GM12874 (cell line): ENCODE results near the gene NUDT7.

Experiments used
- CTCF ChIP-seq: IDR thresholded peaks from 2 replicates; pipeline ENCODE4 v1.5.1; 2011; ENCODE audit warnings: low read depth, mild to moderate bottlenecking, control low read depth, low read length, moderate library complexity; ENCODE audit not compliant: insufficient read depth

NUDT7 gene

DNA sequence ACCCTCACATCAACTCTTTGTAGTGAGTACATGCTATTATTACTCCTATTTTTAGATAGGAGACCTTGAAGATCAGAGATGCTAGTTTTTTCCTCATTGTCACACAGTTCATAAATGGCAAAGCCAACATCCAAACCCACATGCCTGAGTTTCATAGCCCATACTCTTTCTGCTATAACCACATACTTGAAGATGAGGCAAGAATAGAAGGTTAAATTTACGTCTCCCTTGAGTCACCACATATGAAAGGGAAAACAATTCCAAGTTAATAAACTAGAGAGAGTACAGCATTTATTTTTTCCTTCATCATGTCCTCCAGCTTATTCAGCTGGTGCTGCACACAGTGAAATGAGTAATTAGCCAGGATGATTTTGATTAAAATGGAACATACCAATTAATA lies 23.7 kb downstream of the NUDT7 start:
- no peak for TF ChIP-seq CTCF

DNA sequence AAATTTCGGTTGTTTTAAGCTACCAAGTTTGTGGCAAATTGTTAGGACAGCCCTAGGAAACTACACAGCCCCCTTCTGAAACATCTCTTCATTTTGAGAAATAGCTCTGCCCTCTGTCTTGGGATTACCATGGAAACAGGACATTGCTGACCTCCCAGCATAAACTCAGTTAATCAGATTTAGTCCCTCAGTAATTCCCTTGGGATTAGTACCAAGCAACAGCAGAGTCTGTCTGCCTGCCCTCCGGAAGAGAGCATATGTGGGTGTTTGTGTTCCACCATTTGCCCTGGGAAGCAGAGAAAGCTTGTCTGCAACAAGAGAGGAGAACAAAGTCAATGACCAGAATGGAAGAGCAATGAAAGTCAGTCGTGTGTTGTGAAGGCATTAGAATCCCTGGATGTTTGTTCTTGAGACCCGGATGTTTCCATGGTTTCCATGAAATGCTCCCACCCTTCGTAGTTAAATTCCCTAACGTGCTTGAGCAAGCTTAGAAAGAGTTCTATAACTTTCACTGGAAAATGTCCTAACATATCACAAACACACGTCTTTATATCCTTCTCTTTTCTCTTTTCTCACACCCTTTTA lies 26.2 kb downstream of the NUDT7 start:
- TF ChIP-seq CTCF: no peak

GRCh38 chr16:77749415-77749814 lies 27.1 kb downstream of the NUDT7 start:
- no peak for TF ChIP-seq CTCF

DNA sequence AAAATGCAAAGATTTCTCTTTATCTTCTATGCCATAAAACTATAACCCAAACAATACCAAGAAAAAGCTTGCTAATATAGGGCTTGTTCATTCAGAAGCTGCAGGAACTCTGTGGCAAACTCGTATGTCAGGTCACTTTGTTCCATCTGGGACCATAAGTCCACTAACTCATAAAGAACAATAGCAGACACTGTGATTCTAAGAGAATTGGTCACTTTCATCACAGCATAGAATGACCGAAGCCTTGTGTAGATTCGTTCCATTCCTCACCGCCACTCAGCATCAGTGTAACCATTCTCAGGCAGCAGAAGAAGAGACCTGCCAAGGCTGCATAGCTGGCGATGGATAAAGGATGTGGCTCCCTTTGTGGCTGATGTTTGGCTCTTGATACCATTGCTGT lies 35.7 kb downstream of the NUDT7 start:
- no peak for TF ChIP-seq CTCF

DNA sequence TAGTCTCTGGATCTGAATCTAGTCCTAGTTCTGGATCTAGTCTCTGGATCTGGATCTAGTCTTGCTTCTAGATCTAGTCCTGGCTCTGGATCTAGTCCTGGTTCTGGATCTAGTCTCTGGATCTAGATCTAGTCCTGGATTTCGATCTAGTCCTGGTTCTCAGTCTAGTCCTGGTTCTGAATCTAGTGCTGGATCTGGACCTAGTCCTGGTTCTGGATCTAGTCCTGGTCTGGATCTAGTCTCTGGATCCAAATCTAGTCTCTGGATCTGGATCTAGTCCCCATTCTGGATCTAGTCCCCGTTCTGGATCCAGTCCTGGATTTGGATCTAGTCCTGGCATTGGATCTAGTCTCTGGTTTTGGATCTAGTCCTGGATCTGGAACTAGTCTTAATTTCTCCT lies 36.2 kb downstream of the NUDT7 start:
- no peak for TF ChIP-seq CTCF

DNA sequence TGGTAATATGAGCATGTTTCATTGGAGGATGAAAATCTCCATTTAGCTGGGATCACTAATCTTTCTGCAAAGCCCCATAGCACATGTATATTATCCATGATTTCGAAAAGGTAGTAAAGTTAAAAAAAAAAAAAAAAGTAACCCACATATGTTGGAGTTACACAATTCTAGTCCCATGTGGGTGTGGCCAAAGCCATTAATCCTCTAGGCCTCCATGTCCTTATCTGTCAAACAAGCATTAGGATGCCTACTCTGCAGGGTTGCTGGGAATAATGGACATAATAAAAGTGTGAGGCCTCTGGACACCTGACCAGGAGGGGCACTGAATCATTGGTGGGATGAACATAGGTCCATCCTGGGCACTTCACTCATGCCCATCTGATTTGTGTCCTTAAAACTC lies 36.9 kb downstream of the NUDT7 start:
- no peak for TF ChIP-seq CTCF

DNA sequence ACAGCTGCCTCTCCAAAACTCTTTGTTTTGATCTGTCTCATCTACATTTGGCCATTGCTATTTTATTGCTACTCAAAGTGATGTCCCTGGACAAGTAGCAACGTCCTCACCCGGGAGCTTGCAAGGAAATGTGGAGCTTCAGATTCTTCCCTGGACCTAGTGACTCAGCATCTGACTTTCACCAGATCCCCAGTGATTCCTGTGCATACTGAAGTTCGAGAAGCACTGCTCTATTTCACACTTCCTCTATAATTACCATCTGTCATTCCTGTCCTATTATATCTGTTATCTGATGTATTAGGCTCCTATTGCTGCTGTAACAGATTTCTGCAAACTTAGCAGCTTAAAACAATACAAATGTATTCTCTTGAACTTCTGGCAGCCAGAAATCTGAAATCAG lies 37.5 kb downstream of the NUDT7 start:
- no peak for TF ChIP-seq CTCF
